IMR-90 (cell line): Measurements from ENCODE around the gene PYGB.

Experiments
- BHLHE40 ChIP-seq: fragments of 150-350 bp; IDR thresholded peaks from 2 replicates; pipeline ENCODE4 v1.6.1; 2016; ENCODE audit warnings: mild to moderate bottlenecking, low read depth, low read length
- CEBPB ChIP-seq: IDR thresholded peaks from 2 replicates; pipeline ENCODE4 v1.6.1; 2012; ENCODE audit warnings: low read depth, low read length, improper control_type of control experiment
- CTCF ChIP-seq: conservative IDR thresholded peaks from 2 replicates; pipeline ENCODE4 v1.5.1; 2012; ENCODE audit warnings: mild to moderate bottlenecking, low read depth, low read length, improper control_type of control experiment
- FOS ChIP-seq: fragments of 150-350 bp; IDR thresholded peaks from 2 replicates; pipeline ENCODE4 v1.6.1; 2016; ENCODE audit warnings: low read depth, low read length
- POLR2A ChIP-seq: IDR thresholded peaks from 2 replicates; pipeline ENCODE4 v1.6.1; 2012; ENCODE audit warnings: mild to moderate bottlenecking, low read depth, low read length
- RAD21 ChIP-seq: IDR thresholded peaks from 2 replicates; pipeline ENCODE4 v1.6.1; 2012; ENCODE audit warnings: low read length, improper control_type of control experiment
- RFX5 ChIP-seq: IDR thresholded peaks from 2 replicates; pipeline ENCODE4 v1.8.0; 2012; ENCODE audit warnings: low read depth, mild to moderate bottlenecking, low read length, moderate library complexity
- USF2 ChIP-seq: fragments of 150-350 bp; IDR thresholded peaks from 2 replicates; pipeline ENCODE4 v1.6.1; 2017; ENCODE audit warnings: mild to moderate bottlenecking, antibody characterized with exemption, low read length, low read depth

- TF ChIP-seq CTCF (no peak), POLR2A (no peak), RFX5 (no peak), CEBPB (no peak), FOS (no peak), USF2 (no peak), BHLHE40 (no peak), RAD21 (no peak)
Measured at GRCh38 chr20:25254986-25255680, 7.2 kb downstream of the PYGB start.
